ENCODE measurements around the gene PLOD2.
"Not testable (repeated sequence)": the region's sequence is repeated elsewhere in the genome, so short reads cannot be mapped to it uniquely, and the experiment has no call there.

The PLOD2 gene

GRCh38 chr3:146136647-146137046, 24.3 kb downstream of the PLOD2 start:
- DNase-seq = no peak

- DNase-seq = no peak
These were observed 26.5 kb downstream of the PLOD2 start for GRCh38 chr3:146134348-146135117.

- no peak for DNase-seq
These were observed 27.5 kb downstream of the PLOD2 start for GRCh38 chr3:146133441-146133840.

- no peak for DNase-seq
These were observed 29.2 kb downstream of the PLOD2 start for GRCh38 chr3:146131616-146132410.

GRCh38 chr3:146130881-146131371, 30.1 kb downstream of the PLOD2 start:
- no peak for DNase-seq

- no peak for DNase-seq
These were observed 31.2 kb downstream of the PLOD2 start for GRCh38 chr3:146129750-146130149.

- DNase-seq = no peak
These were observed 32.0 kb downstream of the PLOD2 start for GRCh38 chr3:146128939-146129338.

GRCh38 chr3:146128179-146128578, 32.8 kb downstream of the PLOD2 start:
- DNase-seq = no peak

GRCh38 chr3:146125951-146126350, 35.0 kb downstream of the PLOD2 start:
- no peak for DNase-seq

- DNase-seq = no peak
These were observed 36.7 kb downstream of the PLOD2 start for GRCh38 chr3:146124126-146124801.

GRCh38 chr3:146117406-146118285, 43.3 kb downstream of the PLOD2 start:
- DNase-seq = no peak

- DNase-seq = no peak
These were observed 45.4 kb downstream of the PLOD2 start for GRCh38 chr3:146115619-146116018.

GRCh38 chr3:146113804-146114203, 47.2 kb downstream of the PLOD2 start:
- DNase-seq = not testable (repeated sequence)

- no peak for DNase-seq
These were observed 49.6 kb downstream of the PLOD2 start for GRCh38 chr3:146111337-146111736.

GRCh38 chr3:146110161-146110560, 50.8 kb downstream of the PLOD2 start:
- DNase-seq = no peak

- DNase-seq = no peak
These were observed 54.0 kb downstream of the PLOD2 start for GRCh38 chr3:146106986-146107385.

- no peak for DNase-seq
These were observed 56.9 kb downstream of the PLOD2 start for GRCh38 chr3:146104068-146104467.

- no peak for DNase-seq
These were observed 58.1 kb downstream of the PLOD2 start for GRCh38 chr3:146102885-146103284.

GRCh38 chr3:146101538-146101937, 59.4 kb downstream of the PLOD2 start:
- no peak for DNase-seq

GRCh38 chr3:146100825-146101444, 60.0 kb downstream of the PLOD2 start:
- no peak for DNase-seq

- DNase-seq = no peak
These were observed 60.8 kb downstream of the PLOD2 start for GRCh38 chr3:146100180-146100579.

GRCh38 chr3:146099316-146099715, 61.7 kb downstream of the PLOD2 start:
- no peak for DNase-seq
